HT-29 (cell line): ENCODE results near the gene TMCO4. TPM values are rescaled to one million over a fixed set of nuclear protein-coding genes. Genes with fewer than 3 reads are reported as not detected.
"Not testable (repeated sequence)": the region's sequence is repeated elsewhere in the genome, so short reads cannot be mapped to it uniquely, and the experiment has no call there.

Experiments used
- DNase-seq: peaks from one replicate; pipeline ENCODE4 v3.0.0-alpha.2; 2015; ENCODE audit warnings: low spot score
- total RNA-seq: library from RNA; depleted of rRNA; stranded (reverse); fragments of >200 nt; shearing (Covaris generic); gene quantifications from 2 replicates; pipeline ENCODE4 v1.2.3, GENCODE V29; 2014; rRNA removed

The TMCO4 gene
- total RNA-seq, 1 experiment from 2014 or later = 23.8 TPM

DNA sequence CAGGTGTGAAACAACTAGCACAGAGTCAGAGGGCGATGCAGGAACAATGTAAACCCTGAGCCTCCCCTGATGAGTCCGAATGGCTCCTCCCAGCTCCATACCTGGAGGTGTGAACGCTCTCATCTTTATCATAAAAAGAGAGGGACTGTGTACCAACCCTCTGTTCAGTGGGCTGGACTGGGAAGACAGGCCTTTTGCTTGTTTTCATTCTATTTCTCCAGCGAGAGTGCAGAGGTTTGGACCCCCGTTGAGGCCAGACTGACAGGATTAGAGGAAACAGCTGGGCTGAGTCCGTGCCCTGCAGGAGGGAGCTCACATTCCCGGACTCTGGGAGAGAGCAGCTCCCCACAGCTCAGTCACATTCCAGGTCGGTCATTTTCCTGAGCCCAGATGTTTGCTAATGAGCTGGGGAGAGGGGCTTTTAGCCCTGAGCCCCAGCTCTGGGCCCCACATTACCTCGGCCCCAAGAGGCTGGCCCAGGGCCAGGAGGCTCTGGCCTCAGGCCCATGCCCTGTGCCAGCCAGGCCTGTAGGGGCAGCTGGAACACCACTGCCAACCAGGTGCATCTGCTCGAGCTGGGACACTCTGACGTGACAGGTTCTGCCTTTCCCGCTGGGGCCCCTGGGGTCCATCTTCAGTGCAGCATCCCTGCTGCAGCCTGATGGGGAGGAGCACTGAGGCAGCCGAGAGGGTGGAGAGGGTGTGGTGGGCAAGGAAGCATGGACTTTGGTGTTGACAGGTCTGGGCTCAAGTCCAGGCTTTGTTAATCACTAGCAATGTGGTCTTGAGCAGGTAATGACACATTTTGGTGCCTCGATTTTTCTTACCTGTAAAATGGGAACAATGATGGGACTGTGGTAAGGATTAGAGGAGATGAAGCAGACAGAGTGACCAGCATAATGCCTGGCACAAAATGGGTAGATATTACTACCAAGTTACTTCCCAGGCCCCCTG lies 159.1 kb downstream of the TMCO4 start:
- peak; percentile 54 for DNase-seq

DNA sequence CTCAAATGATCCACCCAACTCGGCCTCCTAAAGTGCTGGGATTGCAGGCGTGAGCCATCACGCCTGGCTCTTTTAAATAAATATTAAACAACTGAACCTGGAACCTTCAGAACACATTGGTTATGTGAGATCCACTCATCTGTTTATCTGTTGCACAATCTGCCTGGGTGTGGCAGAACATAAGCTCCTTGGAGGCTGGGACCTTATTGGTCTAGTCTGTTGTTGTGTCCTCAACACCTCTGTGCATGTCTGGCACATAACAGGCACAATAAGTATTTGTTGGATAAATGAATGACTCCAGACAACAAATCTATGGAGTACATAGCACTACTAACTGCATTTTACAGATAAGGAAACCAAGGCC lies 159.7 kb downstream of the TMCO4 start:
- no peak for DNase-seq

DNA sequence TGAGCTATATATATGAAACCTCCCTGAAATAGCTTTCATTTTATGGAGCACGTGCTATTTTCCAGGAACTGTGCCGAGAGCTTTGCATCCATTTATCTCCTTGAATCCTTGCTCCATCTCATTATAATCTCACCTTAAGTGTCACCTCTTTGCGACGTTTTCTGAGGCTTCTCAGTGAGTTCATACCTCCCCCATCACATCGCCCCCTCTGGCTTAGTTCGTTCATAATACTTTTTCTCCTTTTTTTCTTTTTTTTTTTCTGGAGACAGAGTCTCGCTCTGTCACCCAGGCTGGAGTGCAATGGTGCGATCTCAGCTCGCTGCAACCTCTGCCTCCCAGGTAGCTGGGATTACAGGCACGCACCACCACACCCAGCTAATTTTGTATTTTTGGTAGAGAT lies 160.5 kb downstream of the TMCO4 start:
- not testable (repeated sequence) for DNase-seq

- DNase-seq = no peak
Measured at GRCh38 chr1:19637606-19638005, 162.1 kb downstream of the TMCO4 start.

DNA sequence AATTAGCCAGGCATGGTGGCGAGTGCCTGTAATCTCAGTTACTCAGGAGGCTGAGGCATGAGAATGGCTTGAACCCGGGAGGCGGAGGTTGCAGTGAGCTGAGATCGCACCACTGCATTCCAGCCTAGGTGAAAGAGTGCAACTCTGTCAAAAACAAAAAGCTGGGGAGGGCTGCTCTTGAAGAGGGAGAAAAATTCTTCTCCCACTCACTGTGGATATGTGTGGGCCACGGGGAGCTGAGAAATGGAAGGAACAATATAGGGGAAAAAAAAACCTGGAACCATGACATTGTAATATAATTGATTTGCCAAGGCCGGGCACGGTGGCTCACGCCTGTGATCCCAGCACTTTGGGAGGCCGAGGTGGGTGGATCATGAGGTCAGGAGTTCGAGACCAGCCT lies 163.0 kb downstream of the TMCO4 start:
- DNase-seq = not testable (repeated sequence)

GRCh38 chr1:19636065-19636464 lies 163.7 kb downstream of the TMCO4 start:
- DNase-seq = no peak

- DNase-seq = no peak
Measured at GRCh38 chr1:19635646-19636045, 164.1 kb downstream of the TMCO4 start.

- not testable (repeated sequence) for DNase-seq
Measured at GRCh38 chr1:19635064-19635463, 164.7 kb downstream of the TMCO4 start.

DNA sequence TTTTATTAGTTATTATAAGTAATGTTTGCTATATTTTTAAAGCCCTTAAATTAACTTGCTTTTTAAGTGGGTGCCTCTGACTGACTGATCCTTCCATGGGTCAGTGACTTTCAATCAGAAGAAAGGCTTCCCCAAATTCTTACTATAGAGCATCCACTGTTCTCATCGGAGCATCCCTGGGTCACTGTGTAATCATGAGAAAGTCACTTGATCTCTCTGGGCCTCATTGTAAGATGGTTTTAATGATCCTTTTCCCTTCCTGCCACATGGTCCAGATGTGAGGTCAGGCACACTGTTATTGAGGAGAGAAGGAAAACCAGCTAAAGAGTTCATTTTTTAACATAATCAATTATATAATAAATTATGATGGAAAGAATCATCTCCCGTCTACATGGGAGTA lies 166.6 kb downstream of the TMCO4 start:
- DNase-seq = no peak

Other genes starting within 250 kb of the TMCO4 start
- 62.3 and 80.6 TPM in 2 replicates for gene NBL1, start 155.6 kb downstream of the TMCO4 start, total RNA-seq
- 0.42 TPM in 1 of 2 replicates, not detected in the other for gene HTR6, start 135.0 kb downstream of the TMCO4 start, total RNA-seq
- not detected in 2 replicates for gene RNF186, start 15.4 kb upstream of the TMCO4 start, total RNA-seq
- 3.7 and 4.5 TPM in 2 replicates for gene OTUD3, start 82.5 kb upstream of the TMCO4 start, total RNA-seq
- gene PLA2G2E, start 123.7 kb upstream of the TMCO4 start, total RNA-seq = 0.20 TPM in 1 of 2 replicates, not detected in the other
- 0.31 TPM in 1 of 2 replicates, not detected in the other for gene PLA2G2A, start 179.7 kb upstream of the TMCO4 start, total RNA-seq